GM19351 (cell line): ENCODE data around the gene GLI3.

ENCODE experiments used
- ATAC-seq: cut with Tn5 transposase; IDR thresholded peaks from one replicate; pipeline ENCODE4 v1.9.1; 2021; ENCODE audit warnings: mild to moderate bottlenecking, moderate library complexity; ENCODE audit not compliant: unreplicated experiment

The GLI3 gene

GRCh38 chr7:41975849-41976248, 261.2 kb downstream of the GLI3 start:
- no peak for ATAC-seq

GRCh38 chr7:41974870-41975557, 262.0 kb downstream of the GLI3 start:
- ATAC-seq: no peak

GRCh38 chr7:41973202-41973730, 263.7 kb downstream of the GLI3 start:
- ATAC-seq: no peak

GRCh38 chr7:41972776-41973175, 264.2 kb downstream of the GLI3 start:
- ATAC-seq: no peak

GRCh38 chr7:41972270-41972669, 264.7 kb downstream of the GLI3 start:
- no peak for ATAC-seq

GRCh38 chr7:41971640-41972187, 265.3 kb downstream of the GLI3 start:
- ATAC-seq: no peak

GRCh38 chr7:41970941-41971340, 266.1 kb downstream of the GLI3 start:
- no peak for ATAC-seq

- ATAC-seq: no peak
Measured at GRCh38 chr7:41969561-41970105, 267.4 kb downstream of the GLI3 start.

- no peak for ATAC-seq
Measured at GRCh38 chr7:41967156-41967555, 269.9 kb downstream of the GLI3 start.

- ATAC-seq: no peak
Measured at GRCh38 chr7:41965951-41966505, 271.0 kb downstream of the GLI3 start.

GRCh38 chr7:41964849-41965745, 271.9 kb downstream of the GLI3 start:
- ATAC-seq: no peak

GRCh38 chr7:41964183-41964753, 272.7 kb downstream of the GLI3 start:
- ATAC-seq: no peak

GRCh38 chr7:41956705-41957104, 280.3 kb downstream of the GLI3 start:
- ATAC-seq: no peak

- ATAC-seq: no peak
Measured at GRCh38 chr7:41955893-41956675, 280.9 kb downstream of the GLI3 start.

- ATAC-seq: no peak
Measured at GRCh38 chr7:41955451-41955850, 281.6 kb downstream of the GLI3 start.

GRCh38 chr7:41954976-41955375, 282.0 kb downstream of the GLI3 start:
- ATAC-seq: no peak

- no peak for ATAC-seq
Measured at GRCh38 chr7:41948503-41948902, 288.5 kb downstream of the GLI3 start.

GRCh38 chr7:41943094-41943577, 293.9 kb downstream of the GLI3 start:
- ATAC-seq: peak; percentile 87

- peak; percentile 11 for ATAC-seq
Measured at GRCh38 chr7:41942468-41943093, 294.4 kb downstream of the GLI3 start.
